Inferior parietal cortex (tissue), 1 donor: Measurements from ENCODE around the gene KCNH3.

ENCODE experiments used
- DNase-seq: peaks from one replicate; pipeline ENCODE4 v3.0.0-alpha.2; 2016; ENCODE audit errors: extremely low spot score

The KCNH3 gene

GRCh38 chr12:49547090-49547690 is 8.4 kb downstream of the KCNH3 start:
- DNase-seq = no peak

- no peak for DNase-seq
Observed at GRCh38 chr12:49548481-49548821, 9.6 kb downstream of the KCNH3 start.

- no peak for DNase-seq
Observed at GRCh38 chr12:49548822-49549648, 10.2 kb downstream of the KCNH3 start.

GRCh38 chr12:49549735-49550692 is 11.2 kb downstream of the KCNH3 start:
- DNase-seq = no peak

- DNase-seq = no peak
Observed at GRCh38 chr12:49550693-49551252, 11.9 kb downstream of the KCNH3 start.

GRCh38 chr12:49552014-49552413 is 13.2 kb downstream of the KCNH3 start:
- no peak for DNase-seq

- no peak for DNase-seq
Observed at GRCh38 chr12:49552425-49552824, 13.6 kb downstream of the KCNH3 start.

GRCh38 chr12:49552899-49553298 is 14.1 kb downstream of the KCNH3 start:
- DNase-seq = no peak

GRCh38 chr12:49553512-49554088 is 14.8 kb downstream of the KCNH3 start:
- DNase-seq = no peak

GRCh38 chr12:49554266-49554665 is 15.4 kb downstream of the KCNH3 start:
- DNase-seq = no peak

- DNase-seq = no peak
Observed at GRCh38 chr12:49555631-49556390, 17.0 kb downstream of the KCNH3 start.

- no peak for DNase-seq
Observed at GRCh38 chr12:49556391-49557186, 17.8 kb downstream of the KCNH3 start.

GRCh38 chr12:49557187-49557916 is 18.5 kb downstream of the KCNH3 start:
- no peak for DNase-seq

- DNase-seq = no peak
Observed at GRCh38 chr12:49557917-49558215, 19.0 kb downstream of the KCNH3 start.

- DNase-seq = no peak
Observed at GRCh38 chr12:49558526-49558925, 19.7 kb downstream of the KCNH3 start.

GRCh38 chr12:49559011-49559675 is 20.3 kb downstream of the KCNH3 start:
- no peak for DNase-seq

GRCh38 chr12:49560695-49561094 is 21.9 kb downstream of the KCNH3 start:
- DNase-seq = no peak

- no peak for DNase-seq
Observed at GRCh38 chr12:49562233-49562632, 23.4 kb downstream of the KCNH3 start.

- DNase-seq = no peak
Observed at GRCh38 chr12:49562831-49563230, 24.0 kb downstream of the KCNH3 start.
